ENCODE data around the gene ECI2.

DNA sequence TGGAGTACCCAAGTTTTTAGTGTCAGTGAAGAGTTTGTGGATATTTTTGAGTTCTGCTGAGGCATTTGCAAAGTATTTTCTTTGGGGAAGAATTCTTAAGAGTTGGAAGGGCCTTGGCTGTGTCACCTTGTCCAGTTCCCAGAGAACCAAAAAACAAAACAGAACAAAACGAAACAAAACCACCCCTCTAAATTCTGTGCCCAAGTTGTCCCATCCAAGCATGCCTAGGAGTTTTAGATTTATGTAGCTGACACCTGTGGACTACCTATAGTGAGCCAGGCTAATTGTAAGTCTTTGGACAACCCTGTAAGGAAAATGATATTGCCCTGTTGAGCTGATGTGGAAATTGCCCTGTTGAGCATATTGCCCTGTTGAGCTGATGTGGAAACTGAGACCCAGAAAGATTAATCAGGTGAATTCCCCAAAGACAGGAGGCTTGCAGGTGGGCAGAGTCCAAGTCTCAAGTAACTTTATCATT lies 1.0 kb upstream of the ECI2 start:
- no peak for TF ChIP-seq CTCF (IDR thresholded peaks at IDR 0.05; ENCODE audit: extremely low read depth in 1 of 2, insufficient read depth in 1 of 2, low read depth in 1 of 2, low read length in 2 of 2)
- TF ChIP-seq EZH2 (IDR thresholded peaks at IDR 0.05; ENCODE audit: borderline replicate concordance, low read depth, low read length, severe bottlenecking): no peak
- TF ChIP-seq, protein P1, sequence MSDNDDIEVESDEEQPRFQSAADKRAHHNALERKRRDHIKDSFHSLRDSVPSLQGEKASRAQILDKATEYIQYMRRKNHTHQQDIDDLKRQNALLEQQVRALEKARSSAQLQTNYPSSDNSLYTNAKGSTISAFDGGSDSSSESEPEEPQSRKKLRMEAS (IDR thresholded peaks at IDR 0.05; ENCODE audit: insufficient read depth, insufficient read length): no peak
- no peak for TF ChIP-seq POLR2AphosphoS5 (IDR thresholded peaks at IDR 0.05; ENCODE audit: insufficient read depth, low read depth, low read length)
- no peak for TF ChIP-seq POLR2A (IDR thresholded peaks at IDR 0.05; ENCODE audit: low read depth, low read length)
- TF ChIP-seq GATA2 (IDR thresholded peaks at IDR 0.05; ENCODE audit: insufficient read depth, insufficient read length, low read depth, low read length): no peak
- no peak for TF ChIP-seq JUN (IDR thresholded peaks at IDR 0.05; ENCODE audit: borderline replicate concordance, insufficient read depth, insufficient read length, low read depth)
- no peak for TF ChIP-seq MYC (IDR thresholded peaks at IDR 0.05; ENCODE audit: low read depth, low read length)
